RWPE2 (cell line): ENCODE measurements around the gene MFAP5.

Experiments
- ATAC-seq: fragments of 200-7000 bp; cut with Tn5 transposase; 3 replicates; pipeline ENCODE4 v1.9.1; 2021; ENCODE audit warnings: low read depth
- DNase-seq: peaks from one replicate; pipeline ENCODE4 v3.0.0-alpha.2; 2020; ENCODE audit warnings: low spot score
- H3K27ac ChIP-seq: fragments of 450-650 bp; 2 replicates; pipeline ENCODE4 v1.5.1; 2017; ENCODE audit warnings: mild to moderate bottlenecking; ENCODE audit not compliant: poor library complexity, severe bottlenecking
- H3K27me3 ChIP-seq: fragments of 250-450 bp; sonication (Bioruptor Pico); 2 replicates; pipeline ENCODE4 v1.5.1; 2021; ENCODE audit warnings: mild to moderate bottlenecking, moderate library complexity; ENCODE audit not compliant: insufficient read depth, poor library complexity, severe bottlenecking
- H3K36me3 ChIP-seq: fragments of 250-450 bp; sonication (Bioruptor Pico); 2 replicates; pipeline ENCODE4 v1.5.1; 2020; ENCODE audit warnings: low read depth, mild to moderate bottlenecking, moderate library complexity
- H3K4me1 ChIP-seq: fragments of 250-450 bp; sonication (Bioruptor Pico); 2 replicates; pipeline ENCODE4 v1.5.1; 2021; ENCODE audit warnings: mild to moderate bottlenecking, moderate library complexity; ENCODE audit not compliant: insufficient read depth, poor library complexity, severe bottlenecking
- H3K4me3 ChIP-seq: fragments of 250-450 bp; sonication (Bioruptor Pico); 2 replicates; pipeline ENCODE4 v1.5.1; 2021; ENCODE audit warnings: mild to moderate bottlenecking, moderate library complexity; ENCODE audit not compliant: severe bottlenecking
- H3K9me3 ChIP-seq: fragments of 250-450 bp; sonication (Bioruptor Pico); 2 replicates; pipeline ENCODE4 v1.5.1; 2021; ENCODE audit warnings: mild to moderate bottlenecking, moderate library complexity; ENCODE audit not compliant: severe bottlenecking
- CTCF ChIP-seq: fragments of 450-650 bp; IDR thresholded peaks from one replicate; pipeline ENCODE4 v1.5.1; 2017; ENCODE audit warnings: mild to moderate bottlenecking, moderate library complexity; ENCODE audit not compliant: poor library complexity, severe bottlenecking

MFAP5 gene

GRCh38 chr12:8698879-8699278, 36.3 kb upstream of the MFAP5 start:
- Histone ChIP-seq H3K36me3 (no peaks in the 10 kb centered on the region), H3K9me3 (no peaks in the 10 kb centered on the region), H3K4me3 (peak overlapping the region; percentile 62), H3K4me1 (peaks cover 7% of the 10 kb centered on the region), H3K27ac (peak overlapping the region; percentile 71), H3K27me3 (no peaks in the 10 kb centered on the region)
- TF ChIP-seq CTCF = no peak
- DNase-seq (no peak), ATAC-seq (peak; percentile 24; the same call in 1 of the 3 replicates)

GRCh38 chr12:8698132-8698851, 35.7 kb upstream of the MFAP5 start:
- Histone ChIP-seq H3K27ac (peak overlapping the region; percentile 71), H3K9me3 (no peaks in the 10 kb centered on the region), H3K36me3 (no peaks in the 10 kb centered on the region), H3K4me3 (peak overlapping the region; percentile 62), H3K4me1 (peaks cover 7% of the 10 kb centered on the region), H3K27me3 (no peaks in the 10 kb centered on the region)
- DNase-seq = no peak
- TF ChIP-seq CTCF = no peak
- ATAC-seq = peak; percentile 49

GRCh38 chr12:8697476-8698131, 35.0 kb upstream of the MFAP5 start, which contains the start of gene RIMKLB:
Gene RIMKLB (plus strand): TSS chr12:8697991. CDS start chr12:8713867, 15,876 bp downstream.
- peaks cover 8% of the 10 kb centered on the region for H3K4me1 ChIP-seq
- H3K27ac ChIP-seq = peak within 1 kb of the TSS; percentile 71
- peak; percentile 68 for ATAC-seq

GRCh38 chr12:8697120-8697475, 34.5 kb upstream of the MFAP5 start:
- H3K27ac ChIP-seq = peak overlapping the region; percentile 71
- peak overlapping the region; percentile 62 for H3K4me3 ChIP-seq
- no peak; the same call in none of the 3 replicates for ATAC-seq
- H3K4me1 ChIP-seq = peaks cover 12% of the 10 kb centered on the region
- no peak for DNase-seq
- no peaks in the 10 kb centered on the region for H3K36me3 ChIP-seq
- no peak for TF ChIP-seq CTCF
- no peaks in the 10 kb centered on the region for H3K27me3 ChIP-seq
- no peaks in the 10 kb centered on the region for H3K9me3 ChIP-seq

More at GRCh38 chr12:8697476-8698131, 35.0 kb upstream of the MFAP5 start, which contains the start of gene RIMKLB:
- H3K36me3 ChIP-seq = no peaks in the 10 kb centered on the region
- H3K27me3 ChIP-seq = no peaks in the 10 kb centered on the region
- no peaks in the 10 kb centered on the region for H3K9me3 ChIP-seq
- DNase-seq = peak; percentile 58
- H3K4me3 ChIP-seq = peak within 1 kb of the TSS; percentile 62
- TF ChIP-seq CTCF = no peak
